GM12878 (cell line): ENCODE data around the gene ARAP1. TPM values are rescaled to one million over a fixed set of nuclear protein-coding genes. Genes with fewer than 3 reads are reported as not detected.

Source experiments
- CEBPB ChIP-seq, 2 experiments: fragments of 150-350 bp in 1 of 2; IDR thresholded peaks; 2 replicates each; pipeline ENCODE4 v1.6.1; 2012 to 2014; ENCODE audit warnings: low read depth in 2 of 2, low read length in 2 of 2, borderline replicate concordance in 1 of 2, inconsistent platforms in 1 of 2
- IRF4 ChIP-seq: IDR thresholded peaks from 2 replicates; pipeline ENCODE4 v1.6.1; 2011; ENCODE audit warnings: low read depth, low read length
- PAX8 ChIP-seq: fragments of 450-650 bp; IDR thresholded peaks from 2 replicates; pipeline ENCODE4 v1.6.1; 2017; ENCODE audit warnings: mild to moderate bottlenecking, moderate library complexity
- POLR2AphosphoS2 ChIP-seq: IDR thresholded peaks from 2 replicates; pipeline ENCODE4 v1.6.1; 2011; ENCODE audit warnings: low read depth, mild to moderate bottlenecking, low read length, improper control_type of control experiment, moderate library complexity
- SMARCA5 ChIP-seq: fragments of 450-650 bp; IDR thresholded peaks from 2 replicates; pipeline ENCODE4 v1.6.1; 2017; ENCODE audit warnings: mild to moderate bottlenecking
- ZNF24 ChIP-seq: fragments of 450-650 bp; IDR thresholded peaks from 2 replicates; pipeline ENCODE4 v1.6.1; 2017; ENCODE audit warnings: antibody characterized with exemption, mild to moderate bottlenecking
- polyA plus RNA-seq, 11 experiments: library from polyadenylated mRNA; depleted of rRNA in 4 of 11; unstranded in 6 of 11; stranded (reverse) in 5 of 11; fragments of >200 nt; fragmentation: Nextera tagmentation in 4 of 11; fragmentation: Illumina TruSeq in 1 of 11; extraction: Ambion mirVana in 4 of 11; extraction: Trizol in 1 of 11; gene quantifications; 1 replicate in 1 of 11; 2 replicates in 10 of 11; pipeline versions ENCODE4 v1.2.1 to v1.2.3, GENCODE V29; 2011 to 2016; ENCODE audit warnings: inconsistent platforms in 2 of 11, missing spikeins in 2 of 11, low read depth in 1 of 11
- total RNA-seq, 4 experiments: library from RNA; depleted of rRNA in 3 of 4; stranded (reverse); fragments of >200 nt in 3 of 4; fragmentation: Illumina TruSeq in 1 of 4; extraction: Trizol in 1 of 4; gene quantifications; 2 replicates each; pipeline versions ENCODE4 v1.2.1 to v1.2.3, GENCODE V29; 2013 to 2021
- TF ChIP-seq, protein P1 (sequence below): fragments of 450-650 bp; IDR thresholded peaks from 2 replicates; pipeline ENCODE4 v1.6.1; 2017; ENCODE audit warnings: mild to moderate bottlenecking, low read depth, inconsistent platforms; ENCODE audit not compliant: poor library complexity, severe bottlenecking
- TF ChIP-seq, protein P2 (sequence below): fragments of 150-350 bp; IDR thresholded peaks from 2 replicates; pipeline ENCODE4 v1.6.1; 2016; ENCODE audit warnings: low read depth, low read length
- TF ChIP-seq, protein P3 (sequence below): IDR thresholded peaks from 2 replicates; pipeline ENCODE4 v1.6.1; 2012; ENCODE audit warnings: mild to moderate bottlenecking, low read depth, low read length

The ARAP1 gene
- total and polyA plus RNA-seq, 10 of the 15 experiments (the other 5 are each of a cell fraction or from before 2014, with no cell fraction given), result 0.55 to 102 (median 51.0) TPM

DNA sequence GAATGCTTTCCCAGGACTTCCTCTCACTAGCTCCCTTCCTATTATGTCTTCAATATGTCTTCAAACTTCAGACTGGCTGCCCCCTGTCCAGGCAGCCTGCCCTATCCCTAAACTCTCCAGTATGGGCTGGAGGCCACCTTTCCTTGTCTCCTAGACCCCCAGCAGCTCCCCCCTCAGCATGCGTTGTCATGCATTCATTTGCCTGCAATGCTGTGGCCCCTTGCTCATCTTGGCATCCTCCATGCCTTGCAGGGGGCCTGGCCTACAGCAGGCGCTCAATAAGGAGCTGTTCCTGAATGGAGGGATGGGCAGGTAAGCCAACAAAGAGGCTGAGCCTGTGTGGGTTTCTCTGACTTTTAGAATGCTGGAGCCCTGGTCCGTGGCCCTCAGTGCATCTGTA lies 16.4 kb upstream of the ARAP1 start (continued):
- TF ChIP-seq, protein P1, sequence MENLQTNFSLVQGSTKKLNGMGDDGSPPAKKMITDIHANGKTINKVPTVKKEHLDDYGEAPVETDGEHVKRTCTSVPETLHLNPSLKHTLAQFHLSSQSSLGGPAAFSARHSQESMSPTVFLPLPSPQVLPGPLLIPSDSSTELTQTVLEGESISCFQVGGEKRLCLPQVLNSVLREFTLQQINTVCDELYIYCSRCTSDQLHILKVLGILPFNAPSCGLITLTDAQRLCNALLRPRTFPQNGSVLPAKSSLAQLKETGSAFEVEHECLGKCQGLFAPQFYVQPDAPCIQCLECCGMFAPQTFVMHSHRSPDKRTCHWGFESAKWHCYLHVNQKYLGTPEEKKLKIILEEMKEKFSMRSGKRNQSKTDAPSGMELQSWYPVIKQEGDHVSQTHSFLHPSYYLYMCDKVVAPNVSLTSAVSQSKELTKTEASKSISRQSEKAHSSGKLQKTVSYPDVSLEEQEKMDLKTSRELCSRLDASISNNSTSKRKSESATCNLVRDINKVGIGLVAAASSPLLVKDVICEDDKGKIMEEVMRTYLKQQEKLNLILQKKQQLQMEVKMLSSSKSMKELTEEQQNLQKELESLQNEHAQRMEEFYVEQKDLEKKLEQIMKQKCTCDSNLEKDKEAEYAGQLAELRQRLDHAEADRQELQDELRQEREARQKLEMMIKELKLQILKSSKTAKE, result no peak
- TF ChIP-seq ZNF24 (no peak), CEBPB (IDR thresholded peaks at IDR 0.05; ENCODE audit: borderline replicate concordance in 1 of 2, low read depth in 2 of 2, low read length in 2 of 2) (no peak), POLR2AphosphoS2 (no peak), SMARCA5 (no peak), PAX8 (no peak), IRF4 (no peak)
- TF ChIP-seq, protein P2, sequence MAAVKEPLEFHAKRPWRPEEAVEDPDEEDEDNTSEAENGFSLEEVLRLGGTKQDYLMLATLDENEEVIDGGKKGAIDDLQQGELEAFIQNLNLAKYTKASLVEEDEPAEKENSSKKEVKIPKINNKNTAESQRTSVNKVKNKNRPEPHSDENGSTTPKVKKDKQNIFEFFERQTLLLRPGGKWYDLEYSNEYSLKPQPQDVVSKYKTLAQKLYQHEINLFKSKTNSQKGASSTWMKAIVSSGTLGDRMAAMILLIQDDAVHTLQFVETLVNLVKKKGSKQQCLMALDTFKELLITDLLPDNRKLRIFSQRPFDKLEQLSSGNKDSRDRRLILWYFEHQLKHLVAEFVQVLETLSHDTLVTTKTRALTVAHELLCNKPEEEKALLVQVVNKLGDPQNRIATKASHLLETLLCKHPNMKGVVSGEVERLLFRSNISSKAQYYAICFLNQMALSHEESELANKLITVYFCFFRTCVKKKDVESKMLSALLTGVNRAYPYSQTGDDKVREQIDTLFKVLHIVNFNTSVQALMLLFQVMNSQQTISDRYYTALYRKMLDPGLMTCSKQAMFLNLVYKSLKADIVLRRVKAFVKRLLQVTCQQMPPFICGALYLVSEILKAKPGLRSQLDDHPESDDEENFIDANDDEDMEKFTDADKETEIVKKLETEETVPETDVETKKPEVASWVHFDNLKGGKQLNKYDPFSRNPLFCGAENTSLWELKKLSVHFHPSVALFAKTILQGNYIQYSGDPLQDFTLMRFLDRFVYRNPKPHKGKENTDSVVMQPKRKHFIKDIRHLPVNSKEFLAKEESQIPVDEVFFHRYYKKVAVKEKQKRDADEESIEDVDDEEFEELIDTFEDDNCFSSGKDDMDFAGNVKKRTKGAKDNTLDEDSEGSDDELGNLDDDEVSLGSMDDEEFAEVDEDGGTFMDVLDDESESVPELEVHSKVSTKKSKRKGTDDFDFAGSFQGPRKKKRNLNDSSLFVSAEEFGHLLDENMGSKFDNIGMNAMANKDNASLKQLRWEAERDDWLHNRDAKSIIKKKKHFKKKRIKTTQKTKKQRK, result no peak
- TF ChIP-seq, protein P3, sequence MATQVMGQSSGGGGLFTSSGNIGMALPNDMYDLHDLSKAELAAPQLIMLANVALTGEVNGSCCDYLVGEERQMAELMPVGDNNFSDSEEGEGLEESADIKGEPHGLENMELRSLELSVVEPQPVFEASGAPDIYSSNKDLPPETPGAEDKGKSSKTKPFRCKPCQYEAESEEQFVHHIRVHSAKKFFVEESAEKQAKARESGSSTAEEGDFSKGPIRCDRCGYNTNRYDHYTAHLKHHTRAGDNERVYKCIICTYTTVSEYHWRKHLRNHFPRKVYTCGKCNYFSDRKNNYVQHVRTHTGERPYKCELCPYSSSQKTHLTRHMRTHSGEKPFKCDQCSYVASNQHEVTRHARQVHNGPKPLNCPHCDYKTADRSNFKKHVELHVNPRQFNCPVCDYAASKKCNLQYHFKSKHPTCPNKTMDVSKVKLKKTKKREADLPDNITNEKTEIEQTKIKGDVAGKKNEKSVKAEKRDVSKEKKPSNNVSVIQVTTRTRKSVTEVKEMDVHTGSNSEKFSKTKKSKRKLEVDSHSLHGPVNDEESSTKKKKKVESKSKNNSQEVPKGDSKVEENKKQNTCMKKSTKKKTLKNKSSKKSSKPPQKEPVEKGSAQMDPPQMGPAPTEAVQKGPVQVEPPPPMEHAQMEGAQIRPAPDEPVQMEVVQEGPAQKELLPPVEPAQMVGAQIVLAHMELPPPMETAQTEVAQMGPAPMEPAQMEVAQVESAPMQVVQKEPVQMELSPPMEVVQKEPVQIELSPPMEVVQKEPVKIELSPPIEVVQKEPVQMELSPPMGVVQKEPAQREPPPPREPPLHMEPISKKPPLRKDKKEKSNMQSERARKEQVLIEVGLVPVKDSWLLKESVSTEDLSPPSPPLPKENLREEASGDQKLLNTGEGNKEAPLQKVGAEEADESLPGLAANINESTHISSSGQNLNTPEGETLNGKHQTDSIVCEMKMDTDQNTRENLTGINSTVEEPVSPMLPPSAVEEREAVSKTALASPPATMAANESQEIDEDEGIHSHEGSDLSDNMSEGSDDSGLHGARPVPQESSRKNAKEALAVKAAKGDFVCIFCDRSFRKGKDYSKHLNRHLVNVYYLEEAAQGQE, result no peak
